Liver (tissue), 9 donors: Measurements from ENCODE around the gene IL1RAP. TPM values are rescaled to one million over a fixed set of nuclear protein-coding genes. Genes with fewer than 3 reads are reported as not detected.
"Not testable (repeated sequence)": the region's sequence is repeated elsewhere in the genome, so short reads cannot be mapped to it uniquely, and the experiment has no call there.

Experiments used
- DNase-seq: peaks from one replicate; pipeline ENCODE4 v3.0.0-alpha.2; 2017; ENCODE audit warnings: low spot score
- H3K27ac ChIP-seq, 2 donors: one replicate each; pipeline ENCODE4 v1.7.0; 2013; ENCODE audit warnings: inconsistent platforms in 2 of 2, low read length in 2 of 2, control low read depth in 1 of 2, low read depth in 1 of 2, mild to moderate bottlenecking in 1 of 2
- H3K27me3 ChIP-seq, 4 donors: one replicate each; pipeline versions ENCODE4 v1.6.1 to v1.7.0; 2013; ENCODE audit warnings: low read length in 3 of 4, inconsistent platforms in 1 of 4, mild to moderate bottlenecking in 1 of 4, moderate library complexity in 1 of 4; ENCODE audit not compliant: control insufficient read depth in 4 of 4, insufficient read depth in 4 of 4
- H3K36me3 ChIP-seq, 4 donors: one replicate each; pipeline versions ENCODE4 v1.6.1 to v1.7.0; 2013; ENCODE audit warnings: low read length in 3 of 4, mild to moderate bottlenecking in 3 of 4, low read depth in 1 of 4, moderate library complexity in 1 of 4; ENCODE audit not compliant: control insufficient read depth in 4 of 4, insufficient read depth in 3 of 4
- H3K4me1 ChIP-seq, 4 donors: one replicate each; pipeline versions ENCODE4 v1.6.1 to v1.7.0; 2013; ENCODE audit warnings: low read length in 3 of 4, mild to moderate bottlenecking in 3 of 4, moderate library complexity in 1 of 4; ENCODE audit not compliant: control insufficient read depth in 4 of 4, insufficient read depth in 4 of 4
- H3K4me3 ChIP-seq, 3 donors: one replicate each; pipeline versions ENCODE4 v1.6.1 to v1.7.0; 2013; ENCODE audit warnings: low read length in 3 of 3, control low read depth in 1 of 3, low read depth in 1 of 3, mild to moderate bottlenecking in 1 of 3
- H3K9ac ChIP-seq, 2 donors: one replicate each; pipeline ENCODE4 v1.7.0; 2013; ENCODE audit warnings: low read length in 2 of 2, mild to moderate bottlenecking in 2 of 2, moderate library complexity in 2 of 2, control low read depth in 1 of 2, low read depth in 1 of 2
- H3K9me3 ChIP-seq, 4 donors: one replicate each; pipeline versions ENCODE4 v1.6.1 to v1.7.0; 2013; ENCODE audit warnings: low read length in 3 of 4; ENCODE audit not compliant: control insufficient read depth in 4 of 4
- FOXA1 ChIP-seq: IDR thresholded peaks from 2 replicates; pipeline ENCODE4 v1.6.1; 2016; ENCODE audit warnings: antibody characterized with exemption
- FOXA2 ChIP-seq: IDR thresholded peaks from 2 replicates; pipeline ENCODE4 v1.6.1; 2016; ENCODE audit warnings: antibody characterized with exemption
- GABPA ChIP-seq, 2 donors: IDR thresholded peaks in 1 of 2; conservative IDR thresholded peaks in 1 of 2; 2 replicates each; pipeline ENCODE4 v1.6.1; 2016; ENCODE audit warnings: antibody characterized with exemption in 2 of 2, mild to moderate bottlenecking in 1 of 2, moderate library complexity in 1 of 2
- HNF4A ChIP-seq, 2 donors: conservative IDR thresholded peaks; 2 replicates each; pipeline ENCODE4 v1.6.1; 2016; ENCODE audit warnings: antibody characterized with exemption in 2 of 2, mild to moderate bottlenecking in 2 of 2
- HNF4G ChIP-seq: IDR thresholded peaks from 2 replicates; pipeline ENCODE4 v1.6.1; 2016; ENCODE audit warnings: antibody characterized with exemption
- JUND ChIP-seq, 2 donors: IDR thresholded peaks; 2 replicates each; pipeline ENCODE4 v1.6.1; 2016; ENCODE audit warnings: antibody characterized with exemption in 2 of 2
- NR2F2 ChIP-seq: IDR thresholded peaks from 2 replicates; pipeline ENCODE4 v1.6.1; 2016; ENCODE audit warnings: antibody characterized with exemption
- RXRA ChIP-seq, 2 donors: IDR thresholded peaks; 2 replicates each; pipeline ENCODE4 v1.6.1; 2017 to 2018; ENCODE audit warnings: antibody characterized with exemption in 2 of 2, mild to moderate bottlenecking in 1 of 2
- SP1 ChIP-seq: IDR thresholded peaks from 2 replicates; pipeline ENCODE4 v1.6.1; 2018; ENCODE audit warnings: antibody characterized with exemption, mild to moderate bottlenecking
- WGBS: extraction: QIAGEN DNeasy Blood & Tissue Kit; methylation state at CpG from one replicate; pipeline ENCODE4 v1.1.7; 2013; 5-methylcytosine and 5-hydroxymethylcytosine counted together
- polyA plus RNA-seq, 2 donors: library from polyadenylated mRNA; stranded (reverse) in 1 of 2; unstranded in 1 of 2; fragments of 200-250 nt in 1 of 2; fragments of >200 nt in 1 of 2; fragmentation: Nextera tagmentation in 1 of 2; extraction: Ambion mirVana in 1 of 2; gene quantifications; one replicate each; pipeline versions ENCODE4 v1.2.1 to v1.2.3, GENCODE V29; 2013 to 2015
- total RNA-seq, 2 donors: library from RNA; depleted of rRNA; stranded (reverse); fragments of >200 nt; gene quantifications; one replicate each; pipeline ENCODE4 v1.2.3, GENCODE V29; 2014
- TF ChIP-seq, protein P1 (sequence below): fragments of 150-350 bp; IDR thresholded peaks from 2 replicates; pipeline ENCODE4 v1.5.1; 2017; ENCODE audit warnings: improper control_type of control experiment, low read depth, low read length; ENCODE audit not compliant: missing input control
- TF ChIP-seq, protein P2 (sequence below): IDR thresholded peaks from 2 replicates; pipeline ENCODE4 v1.6.1; 2016; ENCODE audit warnings: antibody characterized with exemption
- TF ChIP-seq, protein P3 (sequence below): IDR thresholded peaks from 2 replicates; pipeline ENCODE4 v1.6.1; 2016; ENCODE audit warnings: antibody characterized with exemption, mild to moderate bottlenecking
- TF ChIP-seq, protein P4 (sequence below): IDR thresholded peaks from 2 replicates; pipeline ENCODE4 v1.6.1; 2016; ENCODE audit warnings: antibody characterized with exemption
- donor health status: healthy.
- donor health status: healthy.
- donor health status: healthy.
- donor health status: healthy.
- donor health status: healthy.

IL1RAP gene
- total and polyA plus RNA-seq, 4 donors: 53.7 to 230 (median 71.6) TPM

DNA sequence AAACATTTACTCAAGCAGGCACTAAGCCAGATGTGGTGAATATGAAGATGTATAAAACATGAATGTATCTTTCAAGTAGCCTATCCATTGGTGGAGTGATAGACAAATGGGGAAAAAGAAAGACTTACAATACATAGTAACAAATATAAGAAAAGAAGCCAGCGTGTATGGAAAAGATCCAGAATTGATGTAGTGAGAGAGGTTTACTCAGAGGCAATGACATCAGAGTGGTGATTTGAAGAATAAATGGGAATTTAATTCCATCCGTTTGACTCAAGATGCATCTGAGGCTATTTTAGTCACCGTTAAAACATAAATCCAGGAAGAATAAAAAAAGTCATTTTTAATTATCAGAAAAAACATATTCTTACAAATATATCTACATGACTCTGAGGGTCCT lies 162.6 kb downstream of the IL1RAP start (continued):
- TF ChIP-seq, protein P1, sequence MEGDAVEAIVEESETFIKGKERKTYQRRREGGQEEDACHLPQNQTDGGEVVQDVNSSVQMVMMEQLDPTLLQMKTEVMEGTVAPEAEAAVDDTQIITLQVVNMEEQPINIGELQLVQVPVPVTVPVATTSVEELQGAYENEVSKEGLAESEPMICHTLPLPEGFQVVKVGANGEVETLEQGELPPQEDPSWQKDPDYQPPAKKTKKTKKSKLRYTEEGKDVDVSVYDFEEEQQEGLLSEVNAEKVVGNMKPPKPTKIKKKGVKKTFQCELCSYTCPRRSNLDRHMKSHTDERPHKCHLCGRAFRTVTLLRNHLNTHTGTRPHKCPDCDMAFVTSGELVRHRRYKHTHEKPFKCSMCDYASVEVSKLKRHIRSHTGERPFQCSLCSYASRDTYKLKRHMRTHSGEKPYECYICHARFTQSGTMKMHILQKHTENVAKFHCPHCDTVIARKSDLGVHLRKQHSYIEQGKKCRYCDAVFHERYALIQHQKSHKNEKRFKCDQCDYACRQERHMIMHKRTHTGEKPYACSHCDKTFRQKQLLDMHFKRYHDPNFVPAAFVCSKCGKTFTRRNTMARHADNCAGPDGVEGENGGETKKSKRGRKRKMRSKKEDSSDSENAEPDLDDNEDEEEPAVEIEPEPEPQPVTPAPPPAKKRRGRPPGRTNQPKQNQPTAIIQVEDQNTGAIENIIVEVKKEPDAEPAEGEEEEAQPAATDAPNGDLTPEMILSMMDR: no peak
- TF ChIP-seq HNF4G (no peak), RXRA (IDR thresholded peaks at IDR 0.05) (no peak), FOXA1 (no peak), GABPA (IDR thresholded peaks at IDR 0.05 in 1 of 2, conservative IDR thresholded peaks at IDR 0.05 in 1 of 2) (no peak)

DNA sequence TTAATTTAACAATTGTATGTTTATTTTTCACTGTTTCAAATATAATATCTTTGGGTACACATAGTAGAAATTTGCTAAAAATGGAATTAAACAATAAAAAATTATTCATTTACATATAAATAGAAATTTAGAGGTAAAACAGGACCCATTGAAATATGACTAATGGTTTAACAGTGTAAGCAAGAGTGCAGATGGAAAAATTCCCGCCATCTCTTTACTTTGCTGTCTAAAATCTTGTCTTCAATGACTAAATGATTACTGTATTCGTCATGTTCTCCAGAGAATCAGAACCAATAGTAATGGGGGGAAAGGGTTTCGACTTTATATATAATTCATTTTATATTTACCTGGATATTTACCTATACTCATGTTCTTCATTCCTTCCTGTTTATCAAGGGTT lies 163.1 kb downstream of the IL1RAP start:
- Histone ChIP-seq H3K36me3 (no peaks in the 10 kb centered on the region), H3K27me3 (no peaks in the 10 kb centered on the region), H3K9me3 (peaks cover 0 to 2% (median 0%) of the 10 kb centered on the region in 4 donors), H3K4me3 (no peak overlapping the region), H3K27ac (no peak overlapping the region), H3K4me1 (no peaks in the 10 kb centered on the region), H3K9ac (no peak overlapping the region)
- TF ChIP-seq, protein P2, sequence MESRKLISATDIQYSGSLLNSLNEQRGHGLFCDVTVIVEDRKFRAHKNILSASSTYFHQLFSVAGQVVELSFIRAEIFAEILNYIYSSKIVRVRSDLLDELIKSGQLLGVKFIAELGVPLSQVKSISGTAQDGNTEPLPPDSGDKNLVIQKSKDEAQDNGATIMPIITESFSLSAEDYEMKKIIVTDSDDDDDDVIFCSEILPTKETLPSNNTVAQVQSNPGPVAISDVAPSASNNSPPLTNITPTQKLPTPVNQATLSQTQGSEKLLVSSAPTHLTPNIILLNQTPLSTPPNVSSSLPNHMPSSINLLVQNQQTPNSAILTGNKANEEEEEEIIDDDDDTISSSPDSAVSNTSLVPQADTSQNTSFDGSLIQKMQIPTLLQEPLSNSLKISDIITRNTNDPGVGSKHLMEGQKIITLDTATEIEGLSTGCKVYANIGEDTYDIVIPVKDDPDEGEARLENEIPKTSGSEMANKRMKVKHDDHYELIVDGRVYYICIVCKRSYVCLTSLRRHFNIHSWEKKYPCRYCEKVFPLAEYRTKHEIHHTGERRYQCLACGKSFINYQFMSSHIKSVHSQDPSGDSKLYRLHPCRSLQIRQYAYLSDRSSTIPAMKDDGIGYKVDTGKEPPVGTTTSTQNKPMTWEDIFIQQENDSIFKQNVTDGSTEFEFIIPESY: no peak
- no peak for TF ChIP-seq HNF4G
- TF ChIP-seq SP1: no peak
- no peak for TF ChIP-seq JUND (IDR thresholded peaks at IDR 0.05)
- TF ChIP-seq, protein P3, sequence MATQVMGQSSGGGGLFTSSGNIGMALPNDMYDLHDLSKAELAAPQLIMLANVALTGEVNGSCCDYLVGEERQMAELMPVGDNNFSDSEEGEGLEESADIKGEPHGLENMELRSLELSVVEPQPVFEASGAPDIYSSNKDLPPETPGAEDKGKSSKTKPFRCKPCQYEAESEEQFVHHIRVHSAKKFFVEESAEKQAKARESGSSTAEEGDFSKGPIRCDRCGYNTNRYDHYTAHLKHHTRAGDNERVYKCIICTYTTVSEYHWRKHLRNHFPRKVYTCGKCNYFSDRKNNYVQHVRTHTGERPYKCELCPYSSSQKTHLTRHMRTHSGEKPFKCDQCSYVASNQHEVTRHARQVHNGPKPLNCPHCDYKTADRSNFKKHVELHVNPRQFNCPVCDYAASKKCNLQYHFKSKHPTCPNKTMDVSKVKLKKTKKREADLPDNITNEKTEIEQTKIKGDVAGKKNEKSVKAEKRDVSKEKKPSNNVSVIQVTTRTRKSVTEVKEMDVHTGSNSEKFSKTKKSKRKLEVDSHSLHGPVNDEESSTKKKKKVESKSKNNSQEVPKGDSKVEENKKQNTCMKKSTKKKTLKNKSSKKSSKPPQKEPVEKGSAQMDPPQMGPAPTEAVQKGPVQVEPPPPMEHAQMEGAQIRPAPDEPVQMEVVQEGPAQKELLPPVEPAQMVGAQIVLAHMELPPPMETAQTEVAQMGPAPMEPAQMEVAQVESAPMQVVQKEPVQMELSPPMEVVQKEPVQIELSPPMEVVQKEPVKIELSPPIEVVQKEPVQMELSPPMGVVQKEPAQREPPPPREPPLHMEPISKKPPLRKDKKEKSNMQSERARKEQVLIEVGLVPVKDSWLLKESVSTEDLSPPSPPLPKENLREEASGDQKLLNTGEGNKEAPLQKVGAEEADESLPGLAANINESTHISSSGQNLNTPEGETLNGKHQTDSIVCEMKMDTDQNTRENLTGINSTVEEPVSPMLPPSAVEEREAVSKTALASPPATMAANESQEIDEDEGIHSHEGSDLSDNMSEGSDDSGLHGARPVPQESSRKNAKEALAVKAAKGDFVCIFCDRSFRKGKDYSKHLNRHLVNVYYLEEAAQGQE: no peak
- TF ChIP-seq, protein P1: no peak
- TF ChIP-seq GABPA (IDR thresholded peaks at IDR 0.05 in 1 of 2, conservative IDR thresholded peaks at IDR 0.05 in 1 of 2): no peak
- no peak for TF ChIP-seq RXRA (IDR thresholded peaks at IDR 0.05)
- no peak for TF ChIP-seq FOXA2
- TF ChIP-seq, protein P4, sequence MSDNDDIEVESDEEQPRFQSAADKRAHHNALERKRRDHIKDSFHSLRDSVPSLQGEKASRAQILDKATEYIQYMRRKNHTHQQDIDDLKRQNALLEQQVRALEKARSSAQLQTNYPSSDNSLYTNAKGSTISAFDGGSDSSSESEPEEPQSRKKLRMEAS: no peak
- TF ChIP-seq HNF4A (conservative IDR thresholded peaks at IDR 0.05): no peak
- no peak for TF ChIP-seq NR2F2
- 95% methylated on average over 3 of the region's 3 CpGs for WGBS
- DNase-seq: no peak

DNA sequence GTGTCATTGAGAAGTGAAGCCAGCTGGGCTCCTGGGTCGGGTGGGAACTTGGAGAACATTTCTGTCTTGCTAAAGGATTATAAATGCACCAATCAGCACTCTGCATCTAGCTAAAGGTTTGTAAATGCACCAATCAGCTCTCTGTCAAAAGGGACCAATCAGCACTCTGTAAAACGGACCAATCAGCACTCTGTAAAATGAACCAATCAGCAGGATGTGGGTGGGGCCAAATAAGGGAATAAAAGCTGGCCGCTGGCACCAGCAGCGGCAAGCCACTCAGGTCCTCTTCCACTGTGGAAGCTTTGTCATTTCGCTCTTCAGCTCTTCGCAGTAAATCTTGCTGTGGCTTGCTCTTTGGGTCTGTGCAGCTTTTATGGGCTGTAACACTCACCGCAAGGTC lies 164.0 kb downstream of the IL1RAP start:
- H3K4me1 ChIP-seq, H3K27me3 ChIP-seq, H3K4me3 ChIP-seq, H3K9ac ChIP-seq, H3K27ac ChIP-seq, H3K36me3 ChIP-seq, H3K9me3 ChIP-seq, DNase-seq: not testable (repeated sequence)
- WGBS: 90% methylated on average over 7 of the region's 7 CpGs
